SK-MEL-5 (cell line): ENCODE results near the gene NDOR1. TPM values are rescaled to one million over a fixed set of nuclear protein-coding genes. Genes with fewer than 3 reads are reported as not detected.

Source experiments
- DNase-seq: peaks from one replicate; pipeline ENCODE4 v3.0.0-alpha.2; 2016; ENCODE audit warnings: low read depth, low spot score
- in situ Hi-C: cut with HindIII; loops from 2 replicates; pipeline ENCODE4 v1.10.0; 2016; ENCODE audit warnings: low sequenced_read_pairs, high pct_unique_total_duplicates, low pct_unique_long_range_greater_than_20kb
- total RNA-seq: library from RNA; depleted of rRNA; stranded (reverse); fragments of >200 nt; shearing (Covaris generic); gene quantifications from 2 replicates; pipeline ENCODE4 v1.2.3, GENCODE V29; 2014

Gene NDOR1
- total RNA-seq, 1 experiment from 2014 or later = 5.1 TPM

GRCh38 chr9:137213160-137214060 is 7.9 kb downstream of the NDOR1 start:
- in situ Hi-C loops = no loop called here
- no peak for DNase-seq

DNA sequence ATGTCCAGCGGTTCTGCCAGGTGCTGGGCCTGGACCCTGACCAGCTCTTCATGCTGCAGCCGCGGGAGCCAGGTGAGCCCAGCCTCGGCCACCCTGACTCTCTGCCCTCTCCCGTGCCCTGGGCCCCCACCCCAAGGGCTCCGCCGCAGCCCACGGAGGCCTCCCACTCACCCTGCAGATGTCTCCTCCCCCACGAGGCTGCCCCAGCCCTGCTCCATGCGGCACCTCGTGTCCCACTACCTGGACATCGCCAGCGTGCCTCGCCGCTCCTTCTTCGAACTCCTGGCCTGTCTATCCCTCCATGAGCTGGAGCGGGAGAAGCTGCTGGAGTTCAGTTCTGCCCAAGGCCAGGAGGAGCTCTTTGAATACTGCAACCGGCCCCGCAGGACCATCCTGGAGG is 9.1 kb downstream of the NDOR1 start:
- in situ Hi-C loops = no loop called here

GRCh38 chr9:137215196-137215986 is 9.9 kb downstream of the NDOR1 start:
- in situ Hi-C loops = no loop called here
- DNase-seq = no peak

More for the DNA sequence above, 9.1 kb downstream of the NDOR1 start:
- DNase-seq = no peak

- in situ Hi-C loops = no loop called here
- DNase-seq = no peak
Measured at GRCh38 chr9:137216188-137216965, 10.9 kb downstream of the NDOR1 start.

- in situ Hi-C loops = no loop called here
- peak; percentile 63 for DNase-seq
Measured at GRCh38 chr9:137217276-137218211, 12.0 kb downstream of the NDOR1 start.

- DNase-seq = no peak
- in situ Hi-C loops = no loop called here
Measured at GRCh38 chr9:137218212-137218753, 12.8 kb downstream of the NDOR1 start.

- no peak for DNase-seq
- in situ Hi-C loops = no loop called here
Measured at GRCh38 chr9:137218754-137219271, 13.3 kb downstream of the NDOR1 start.

- in situ Hi-C loops = no loop called here
- DNase-seq = no peak
Measured at GRCh38 chr9:137219757-137220316, 14.3 kb downstream of the NDOR1 start.

GRCh38 chr9:137220317-137221094 is 15.0 kb downstream of the NDOR1 start:
- DNase-seq = no peak
- in situ Hi-C loops = no loop called here

DNA sequence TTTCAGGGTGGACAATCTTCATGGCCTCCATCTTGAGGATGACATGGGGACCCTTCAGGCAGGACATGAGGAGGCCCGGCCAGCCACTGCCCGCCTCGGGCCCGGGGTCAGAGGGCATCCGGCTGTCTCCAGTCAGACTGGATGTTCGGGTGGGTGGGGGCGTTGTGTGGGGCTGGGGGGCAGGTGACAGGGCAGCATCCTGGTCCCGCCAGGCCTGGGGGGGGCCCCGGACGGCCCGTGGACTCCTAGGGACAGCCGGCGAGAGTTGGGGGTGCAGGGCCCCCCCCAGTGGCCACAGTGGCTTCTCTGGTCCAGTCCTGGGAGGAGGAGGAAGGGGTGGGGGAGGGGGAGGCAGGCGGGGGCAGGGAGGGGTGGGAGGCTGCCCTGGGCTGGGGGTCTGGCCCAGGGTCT is 15.6 kb downstream of the NDOR1 start:
- DNase-seq = no peak
- in situ Hi-C loops = no loop called here

DNA sequence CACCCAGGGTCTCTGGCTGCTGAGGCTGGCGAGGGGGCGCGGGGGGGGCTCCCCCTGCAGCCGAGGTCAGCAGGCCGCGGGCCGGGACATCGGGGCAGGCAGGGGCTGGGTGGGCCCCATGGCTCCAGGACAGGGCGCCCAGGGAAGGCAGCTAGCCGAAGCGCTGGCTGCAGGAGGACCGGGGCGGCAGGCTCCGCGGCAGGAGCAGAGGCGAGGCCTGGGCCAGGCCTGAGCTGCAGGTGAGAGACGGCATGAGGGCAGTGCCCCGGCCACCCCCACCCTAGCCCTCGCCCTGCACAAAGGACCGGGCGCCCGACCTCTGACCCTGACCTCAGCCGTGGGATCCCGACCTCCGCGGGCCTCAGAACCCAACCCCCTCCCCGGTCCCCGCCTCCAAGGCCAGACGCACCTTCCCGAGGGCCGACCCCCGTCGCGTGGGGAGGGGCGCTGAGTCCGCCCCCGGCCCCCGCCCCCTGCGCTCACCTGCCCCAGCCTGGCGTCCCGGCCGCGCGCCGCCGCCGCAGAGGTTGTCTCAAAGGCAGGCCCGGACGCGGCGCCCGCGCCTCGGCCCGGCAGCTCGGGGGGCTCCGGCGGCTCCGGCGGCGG is 16.1 kb downstream of the NDOR1 start:
- in situ Hi-C loops = no loop called here
- DNase-seq = no peak

DNA sequence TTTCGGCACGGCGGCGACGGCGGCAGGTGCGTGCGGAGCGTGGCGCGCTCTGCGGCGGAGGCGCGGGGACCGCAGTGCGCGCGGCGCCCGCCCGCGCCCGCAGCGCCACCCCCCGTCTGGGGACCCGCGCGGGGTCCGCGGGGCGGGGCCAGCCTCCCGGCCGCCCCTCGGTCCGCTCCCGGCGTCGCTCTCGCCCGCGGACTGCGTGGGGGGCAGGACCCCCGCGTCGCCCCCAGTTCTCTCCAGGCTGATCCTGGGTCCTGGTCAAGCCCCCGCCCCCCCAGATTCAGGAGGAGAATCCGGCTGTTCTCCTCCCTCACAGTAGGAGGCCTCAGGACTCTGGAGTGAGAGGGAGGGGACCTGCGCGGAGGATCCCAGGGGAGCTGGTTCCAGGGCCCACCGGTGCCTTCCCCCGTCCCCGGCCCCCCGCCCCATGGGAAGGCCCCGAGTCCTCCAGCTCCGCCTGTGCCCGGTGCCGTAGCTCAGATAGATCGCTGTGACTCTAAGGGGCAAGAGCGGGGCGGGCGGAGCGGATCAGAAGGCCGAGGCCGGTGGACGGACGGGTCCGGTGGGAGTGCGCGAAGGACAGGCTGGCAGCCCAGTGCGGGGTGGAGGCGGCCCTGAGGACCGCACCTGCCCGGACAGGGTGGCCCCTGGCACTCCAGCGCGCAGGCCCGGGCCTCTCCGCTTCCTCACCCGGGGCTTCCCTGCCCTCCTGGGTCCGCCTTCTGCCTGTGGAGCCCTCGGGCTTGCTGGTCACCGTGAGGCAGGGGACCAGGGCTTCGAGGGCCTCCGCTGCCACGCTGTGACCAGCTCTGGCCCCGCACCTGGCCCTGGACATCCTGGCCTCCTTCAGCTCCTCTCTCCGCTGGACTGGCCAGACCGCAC is 16.9 kb downstream of the NDOR1 start, which contains the start of gene RNF208:
Gene RNF208 (minus strand): TSS at position 51 of the 888 bp plus-strand sequence. CDS start 1,028 bp downstream, outside the sequence.
- in situ Hi-C loops = no loop called here
- DNase-seq = no peak

DNA sequence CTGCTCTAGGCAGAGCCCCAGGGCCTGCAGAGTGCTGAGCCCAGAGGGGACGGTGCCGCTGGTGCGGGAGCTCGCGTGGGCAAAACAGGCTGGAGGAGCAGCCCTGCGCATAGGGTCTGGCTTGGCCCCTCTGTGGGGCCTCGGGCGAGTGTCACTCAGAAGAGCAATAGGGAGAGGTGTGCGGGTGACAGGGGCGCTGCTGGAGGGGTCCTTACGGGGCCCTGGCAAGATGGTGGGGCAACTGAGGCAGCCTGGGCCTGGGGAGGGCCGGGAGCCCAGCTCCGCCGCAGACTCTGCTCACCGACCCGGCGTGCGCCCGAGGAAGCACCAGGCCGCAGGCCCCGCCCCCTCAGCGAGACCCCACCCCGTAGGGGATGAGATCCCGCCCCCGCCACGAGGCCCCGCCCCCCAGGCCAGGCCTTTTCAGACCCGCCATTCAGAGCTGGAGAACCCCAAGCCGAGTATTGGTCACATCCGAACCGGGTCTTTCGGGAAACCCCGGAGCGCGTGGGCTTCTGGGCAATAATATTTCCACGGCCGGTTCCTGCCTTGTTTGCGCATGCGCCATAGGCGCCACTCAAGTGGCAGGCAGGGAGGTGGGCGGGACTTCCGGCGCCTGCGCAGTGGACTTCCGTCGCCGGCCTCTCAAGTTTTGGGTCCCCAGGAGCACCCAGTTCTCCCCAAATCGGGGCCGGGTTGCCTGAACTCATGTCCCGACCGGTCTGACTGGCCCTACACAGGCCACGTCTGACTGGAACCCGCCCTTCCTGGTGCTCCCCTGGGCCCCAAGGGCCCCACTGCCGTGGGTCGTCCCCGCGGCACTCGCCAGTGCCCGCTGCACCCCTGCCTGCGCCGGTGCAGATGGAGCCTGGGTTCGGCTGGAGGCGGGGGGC is 17.8 kb downstream of the NDOR1 start:
- peak; percentile 98 for DNase-seq
- in situ Hi-C loops = no loop called here
